Gastrocnemius medialis (tissue), 4 donors: ENCODE measurements around the gene PTPN6.

Source experiments
- POLR2A ChIP-seq, 2 donors: fragments of 450-650 bp; IDR thresholded peaks; one replicate each; pipeline ENCODE4 v1.6.1; 2017; ENCODE audit warnings: antibody characterized with exemption in 2 of 2, mild to moderate bottlenecking in 2 of 2, moderate library complexity in 2 of 2
- TF ChIP-seq, protein P1 (sequence below), 5 experiments: fragments of 450-650 bp in 3 of 5; fragments of 200-600 bp in 2 of 5; sonication (generic) in 2 of 5; IDR thresholded peaks in 4 of 5; conservative IDR thresholded peaks in 1 of 5; 1 replicate in 4 of 5; 2 replicates in 1 of 5; pipeline ENCODE4 v1.5.1; 2016 to 2019; ENCODE audit warnings: antibody characterized with exemption in 5 of 5, mild to moderate bottlenecking in 3 of 5, moderate library complexity in 3 of 5

GRCh38 chr12:6932766-6933165 lies 18.4 kb upstream of the PTPN6 start:
- TF ChIP-seq, protein P1, sequence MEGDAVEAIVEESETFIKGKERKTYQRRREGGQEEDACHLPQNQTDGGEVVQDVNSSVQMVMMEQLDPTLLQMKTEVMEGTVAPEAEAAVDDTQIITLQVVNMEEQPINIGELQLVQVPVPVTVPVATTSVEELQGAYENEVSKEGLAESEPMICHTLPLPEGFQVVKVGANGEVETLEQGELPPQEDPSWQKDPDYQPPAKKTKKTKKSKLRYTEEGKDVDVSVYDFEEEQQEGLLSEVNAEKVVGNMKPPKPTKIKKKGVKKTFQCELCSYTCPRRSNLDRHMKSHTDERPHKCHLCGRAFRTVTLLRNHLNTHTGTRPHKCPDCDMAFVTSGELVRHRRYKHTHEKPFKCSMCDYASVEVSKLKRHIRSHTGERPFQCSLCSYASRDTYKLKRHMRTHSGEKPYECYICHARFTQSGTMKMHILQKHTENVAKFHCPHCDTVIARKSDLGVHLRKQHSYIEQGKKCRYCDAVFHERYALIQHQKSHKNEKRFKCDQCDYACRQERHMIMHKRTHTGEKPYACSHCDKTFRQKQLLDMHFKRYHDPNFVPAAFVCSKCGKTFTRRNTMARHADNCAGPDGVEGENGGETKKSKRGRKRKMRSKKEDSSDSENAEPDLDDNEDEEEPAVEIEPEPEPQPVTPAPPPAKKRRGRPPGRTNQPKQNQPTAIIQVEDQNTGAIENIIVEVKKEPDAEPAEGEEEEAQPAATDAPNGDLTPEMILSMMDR (IDR thresholded peaks at IDR 0.05 in 4 of 5, conservative IDR thresholded peaks at IDR 0.05 in 1 of 5), result no peak
- TF ChIP-seq POLR2A (IDR thresholded peaks at IDR 0.05), result no peak
